SK-N-SH (cell line): ENCODE measurements around the gene SHISA3. TPM values are rescaled to one million over a fixed set of nuclear protein-coding genes. Genes with fewer than 3 reads are reported as not detected.

Source experiments
- CTCF ChIA-PET: fragments of 300-600, 350-600 bp; formaldehyde crosslinking; extraction: SDS; loops from one replicate; lab custom pipeline; 2021; lab: Yijun Ruan, JAX
- POLR2A ChIA-PET: fragments of 350-600 bp; sonication (Branson Sonifier 250); formaldehyde crosslinking; extraction: SDS; loops from one replicate; lab custom pipeline; 2020; ENCODE audit warnings: antibody characterized with exemption, inconsistent platforms; lab: Yijun Ruan, JAX
- DNase-seq: peaks from one replicate; pipeline ENCODE4 v3.0.0; 2012
- H2AFZ ChIP-seq: fragments of 200-600 bp; sonication (generic); 2 replicates; pipeline ENCODE4 v1.8.1; 2016; ENCODE audit warnings: antibody characterized with exemption, mild to moderate bottlenecking, low read depth
- H3F3A ChIP-seq: fragments of 200-600 bp; sonication (generic); replicated peaks from 2 replicates; pipeline ENCODE3; 2016; ENCODE audit warnings: antibody characterized with exemption, mild to moderate bottlenecking; ENCODE audit not compliant: insufficient read depth
- H3K27ac ChIP-seq, 2 experiments: fragments of 200-500 bp in 1 of 2; fragments of 200-600 bp in 1 of 2; sonication (Bioruptor generic) in 1 of 2; sonication (generic), shearing (Covaris generic) in 1 of 2; 2 replicates each; pipeline versions ENCODE4 v1.5.1 to v1.6.1; 2014 to 2016; ENCODE audit warnings: low read depth in 2 of 2, inconsistent platforms in 1 of 2, low read length in 1 of 2, mild to moderate bottlenecking in 1 of 2, mixed read lengths in 1 of 2
- H3K27me3 ChIP-seq: fragments of 200-600 bp; sonication (generic), shearing (Covaris generic); 2 replicates; pipeline ENCODE4 v1.6.1; 2016; ENCODE audit warnings: mixed run types; ENCODE audit not compliant: insufficient read depth
- H3K36me3 ChIP-seq, 2 experiments: fragments of 200-500 bp in 1 of 2; fragments of 200-600 bp in 1 of 2; sonication (Bioruptor generic) in 1 of 2; sonication (generic) in 1 of 2; replicated peaks in 1 of 2; 2 replicates each; pipeline versions ENCODE3 to v1.5.1; 2014 to 2016; ENCODE audit warnings: low read length in 1 of 2, mild to moderate bottlenecking in 1 of 2; ENCODE audit not compliant: insufficient read depth in 2 of 2, control insufficient read depth in 1 of 2
- H3K4me1 ChIP-seq, 2 experiments: fragments of 200-500 bp in 1 of 2; fragments of 200-600 bp in 1 of 2; sonication (Bioruptor generic) in 1 of 2; sonication (generic), shearing (Covaris generic) in 1 of 2; 2 replicates each; pipeline versions ENCODE4 v1.5.1 to v1.6.1; 2014 to 2016; ENCODE audit warnings: low read depth in 1 of 2, low read length in 1 of 2, mixed run types in 1 of 2; ENCODE audit not compliant: insufficient read depth in 2 of 2, control insufficient read depth in 1 of 2
- H3K4me2 ChIP-seq: fragments of 200-600 bp; sonication (generic), shearing (Covaris generic); 2 replicates; pipeline ENCODE4 v1.6.1; 2017; ENCODE audit warnings: mixed run types
- H3K4me3 ChIP-seq, 2 experiments: fragments of 200-500 bp in 1 of 2; fragments of 200-600 bp in 1 of 2; sonication (Bioruptor generic) in 1 of 2; sonication (generic), shearing (Covaris generic) in 1 of 2; 2 replicates each; pipeline versions ENCODE4 v1.5.1 to v1.8.1; 2014 to 2016; ENCODE audit warnings: low read depth in 2 of 2, inconsistent platforms in 1 of 2, low read length in 1 of 2, mild to moderate bottlenecking in 1 of 2, mixed read lengths in 1 of 2, moderate library complexity in 1 of 2
- H3K79me2 ChIP-seq: fragments of 200-600 bp; sonication (generic); 2 replicates; pipeline ENCODE4 v1.8.1; 2017; ENCODE audit warnings: mild to moderate bottlenecking; ENCODE audit not compliant: insufficient read depth
- H3K9ac ChIP-seq: fragments of 200-600 bp; sonication (generic); 2 replicates; pipeline ENCODE4 v1.6.1; 2017; ENCODE audit warnings: mixed run types
- H3K9me2 ChIP-seq: fragments of 200-600 bp; sonication (generic); 2 replicates; pipeline ENCODE4 v1.6.1; 2017; ENCODE audit warnings: mixed run types
- H3K9me3 ChIP-seq: fragments of 200-600 bp; sonication (generic); 2 replicates; pipeline ENCODE4 v1.6.1; 2017; ENCODE audit warnings: mixed run types, mild to moderate bottlenecking, moderate library complexity
- H4K20me1 ChIP-seq: fragments of 200-600 bp; sonication (generic); 2 replicates; pipeline ENCODE4 v1.6.1; 2017; ENCODE audit warnings: mild to moderate bottlenecking, mixed run types; ENCODE audit not compliant: insufficient read depth
- CHD2 ChIP-seq: fragments of 150-350 bp; IDR thresholded peaks from 2 replicates; pipeline ENCODE4 v1.6.1; 2018; ENCODE audit warnings: low read length; ENCODE audit not compliant: partially characterized antibody
- ELF1 ChIP-seq: IDR thresholded peaks from 2 replicates; pipeline ENCODE4 v1.4.0; 2012
- EP300 ChIP-seq, 2 experiments: IDR thresholded peaks; 2 replicates each; pipeline versions ENCODE4 v1.4.0 to v1.6.1; 2012; ENCODE audit warnings: borderline replicate concordance in 1 of 2, low read depth in 1 of 2, low read length in 1 of 2
- EZH2phosphoT487 ChIP-seq: fragments of 200-600 bp; sonication (generic); IDR thresholded peaks from 2 replicates; pipeline ENCODE4 v1.6.1; 2017; ENCODE audit warnings: low read depth, mixed run types, mild to moderate bottlenecking, antibody characterized with exemption, moderate library complexity, borderline replicate concordance
- FOXJ3 ChIP-seq: sonication (generic); formaldehyde crosslinking; IDR thresholded peaks from 2 replicates; pipeline ENCODE4 v1.5.1; 2020; ENCODE audit warnings: mild to moderate bottlenecking, missing genetic modification reagents
- FOXM1 ChIP-seq: IDR thresholded peaks from 2 replicates; pipeline ENCODE4 v1.4.0; 2012; ENCODE audit warnings: low read depth, mild to moderate bottlenecking
- GATA2 ChIP-seq: sonication (generic); formaldehyde crosslinking; IDR thresholded peaks from 2 replicates; pipeline ENCODE4 v1.5.0; 2020; ENCODE audit warnings: mild to moderate bottlenecking, missing genetic modification reagents
- JUND ChIP-seq: IDR thresholded peaks from 2 replicates; pipeline ENCODE4 v1.4.0; 2012
- NFIC ChIP-seq: IDR thresholded peaks from 2 replicates; pipeline ENCODE4 v1.4.0; 2012; ENCODE audit warnings: borderline replicate concordance
- POLR2AphosphoS5 ChIP-seq: IDR thresholded peaks from 2 replicates; pipeline ENCODE4 v1.6.1; 2012; ENCODE audit warnings: low read depth, low read length
- RCOR1 ChIP-seq: fragments of 150-350 bp; IDR thresholded peaks from 2 replicates; pipeline ENCODE4 v1.6.1; 2017; ENCODE audit warnings: antibody characterized with exemption, low read length
- RFX5 ChIP-seq: IDR thresholded peaks from 2 replicates; pipeline ENCODE4 v1.6.1; 2012; ENCODE audit warnings: mild to moderate bottlenecking, improper control_type of control experiment, low read length
- RXRA ChIP-seq: IDR thresholded peaks from 2 replicates; pipeline ENCODE4 v1.4.0; 2012; ENCODE audit warnings: low read depth, mild to moderate bottlenecking, borderline replicate concordance
- SIN3A ChIP-seq: IDR thresholded peaks from 2 replicates; pipeline ENCODE4 v1.6.1; 2012; ENCODE audit warnings: low read depth, mild to moderate bottlenecking, low read length, moderate library complexity, borderline replicate concordance
- TAF1 ChIP-seq: IDR thresholded peaks from 2 replicates; pipeline ENCODE4 v1.6.1; 2012; ENCODE audit warnings: low read depth, mild to moderate bottlenecking, low read length, moderate library complexity, borderline replicate concordance
- TCF12 ChIP-seq: IDR thresholded peaks from 2 replicates; pipeline ENCODE4 v1.4.0; 2012
- WGBS: methylation state at CpG from one replicate; pipeline ENCODE4 v1.1.6; 2017; ENCODE audit warnings: low lambda C conversion rate; 5-methylcytosine and 5-hydroxymethylcytosine counted together
- polyA plus RNA-seq, 3 experiments: library from polyadenylated mRNA; depleted of rRNA; stranded (reverse); fragments of >200 nt; gene quantifications; 2 replicates each; pipeline ENCODE4 v1.2.3, GENCODE V29; 2012
- TF ChIP-seq, protein P1 (sequence below): IDR thresholded peaks from 2 replicates; pipeline ENCODE4 v1.4.0; 2012; ENCODE audit warnings: low read depth, borderline replicate concordance
- TF ChIP-seq, protein P2 (sequence below): IDR thresholded peaks from 2 replicates; pipeline ENCODE4 v1.4.0; 2012; ENCODE audit warnings: low read depth, borderline replicate concordance

The SHISA3 gene
- polyA plus RNA-seq, 1 of the 3 experiments (the other 2 are of a cell fraction), result 1.1 TPM

DNA sequence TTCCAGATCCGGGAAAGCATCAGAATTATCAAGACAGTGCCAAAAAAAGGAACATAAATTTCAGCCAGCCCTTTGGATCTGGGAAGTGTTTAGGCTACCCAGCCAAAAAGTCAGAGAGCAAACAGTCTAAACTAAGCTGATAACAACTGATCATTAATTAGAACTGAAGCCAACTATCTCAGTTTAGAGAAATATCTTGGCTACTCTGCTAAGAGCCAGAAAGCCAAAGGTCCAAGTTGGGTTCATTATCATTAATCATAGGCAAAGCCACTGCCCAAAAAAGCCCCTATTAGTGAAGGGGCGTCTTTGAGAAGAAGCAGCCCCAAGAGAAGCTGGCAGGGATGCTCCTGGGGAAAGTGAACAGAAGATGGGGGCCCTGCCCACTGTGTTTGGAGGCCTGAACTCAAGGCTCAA, 37.0 kb upstream of the SHISA3 start:
- peak overlapping the region in 1 of 2 experiments; percentile 77; a peak in 1 of 4 replicates for H3K27ac ChIP-seq
- no peaks in the 10 kb centered on the region for H4K20me1 ChIP-seq
- no peak for TF ChIP-seq JUND
- TF ChIP-seq EP300 (IDR thresholded peaks at IDR 0.05; ENCODE audit: borderline replicate concordance in 1 of 2, low read depth in 1 of 2, low read length in 1 of 2), result peak in 1 of 2 experiments; percentile 35; a peak in 1 of 4 replicates
- ChIA-PET POLR2A (no interaction called here), CTCF (interaction anchor here (1.5 to 1.7 kb wide), 2 partner anchors 9 to 11 kb away, joined by 3 to 6 read pairs; no protein-coding TSS in a partner anchor)
- H3K79me2 ChIP-seq, result no peaks in the 10 kb centered on the region
- H2AFZ ChIP-seq, result no peak overlapping the region; the same call in 1 of the 2 replicates
- H3K4me3 ChIP-seq, result 0 out of 4 replicates have a peak overlapping the region, but pooled peaks of 1 of the 2 experiments have one; percentile 1
- peaks cover 0 to 6% of the 10 kb centered on the region in 2 experiments; a peak in 2 of 4 replicates for H3K4me1 ChIP-seq
- 13% methylated on average over 2 of the region's 2 CpGs for WGBS
- DNase-seq, result no peak
- H3K4me2 ChIP-seq, result no peak overlapping the region
- H3K36me3 ChIP-seq, result no peaks in the 10 kb centered on the region
- H3F3A ChIP-seq, result no peaks in the 10 kb centered on the region
- no peaks in the 10 kb centered on the region for H3K27me3 ChIP-seq
- no peaks in the 10 kb centered on the region for H3K9me2 ChIP-seq
- no peaks in the 10 kb centered on the region for H3K9me3 ChIP-seq
- H3K9ac ChIP-seq, result no peak overlapping the region

DNA sequence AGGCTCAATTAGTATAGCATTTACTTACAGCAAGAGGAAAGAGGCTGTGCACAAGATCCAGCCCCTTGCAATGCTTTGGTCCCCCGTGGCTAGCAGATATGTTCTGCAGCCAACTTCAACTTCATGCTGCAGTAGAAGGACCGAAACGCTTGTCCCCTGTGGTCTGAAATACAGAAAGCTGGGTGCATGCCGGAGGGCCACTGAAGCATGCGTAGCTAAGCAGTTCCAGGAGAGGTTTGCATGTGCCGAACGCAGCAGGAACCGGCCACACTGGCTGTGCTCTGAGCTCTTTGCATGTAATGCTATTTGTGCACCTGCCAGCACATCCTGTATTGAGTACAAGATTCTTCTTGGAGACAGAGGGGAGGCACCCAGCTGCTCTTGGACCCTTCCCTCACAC, 35.8 kb upstream of the SHISA3 start:
- no peak overlapping the region for H3K4me3 ChIP-seq
- H3K9me2 ChIP-seq, result no peaks in the 10 kb centered on the region
- H4K20me1 ChIP-seq, result no peaks in the 10 kb centered on the region
- H3K4me2 ChIP-seq, result no peak overlapping the region
- H3F3A ChIP-seq, result no peaks in the 10 kb centered on the region
- WGBS, result 69% methylated on average over 5 of the region's 8 CpGs
- no peak overlapping the region for H3K27ac ChIP-seq
- H3K79me2 ChIP-seq, result no peaks in the 10 kb centered on the region
- no peaks in the 10 kb centered on the region; a peak in 2 of 4 replicates for H3K4me1 ChIP-seq
- no peaks in the 10 kb centered on the region for H3K9me3 ChIP-seq
- no peaks in the 10 kb centered on the region for H3K36me3 ChIP-seq
- no peak overlapping the region for H2AFZ ChIP-seq
- POLR2A ChIA-PET, result no interaction called here
- CTCF ChIA-PET, result interaction anchor here (1.0 kb wide), 1 partner anchor 10 kb away, joined by 5 read pairs; no protein-coding TSS in a partner anchor
- TF ChIP-seq CHD2 (no peak), GATA2 (CRISPR knock-in tag) (no peak), RFX5 (no peak), EP300 (IDR thresholded peaks at IDR 0.05; ENCODE audit: borderline replicate concordance in 1 of 2, low read depth in 1 of 2, low read length in 1 of 2) (no peak), JUND (no peak)
- TF ChIP-seq, protein P1, sequence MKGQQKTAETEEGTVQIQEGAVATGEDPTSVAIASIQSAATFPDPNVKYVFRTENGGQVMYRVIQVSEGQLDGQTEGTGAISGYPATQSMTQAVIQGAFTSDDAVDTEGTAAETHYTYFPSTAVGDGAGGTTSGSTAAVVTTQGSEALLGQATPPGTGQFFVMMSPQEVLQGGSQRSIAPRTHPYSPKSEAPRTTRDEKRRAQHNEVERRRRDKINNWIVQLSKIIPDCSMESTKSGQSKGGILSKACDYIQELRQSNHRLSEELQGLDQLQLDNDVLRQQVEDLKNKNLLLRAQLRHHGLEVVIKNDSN, result no peak
- no peak overlapping the region for H3K9ac ChIP-seq
- no peak for DNase-seq
- H3K27me3 ChIP-seq, result no peaks in the 10 kb centered on the region; the same call in 1 of the 2 replicates

DNA sequence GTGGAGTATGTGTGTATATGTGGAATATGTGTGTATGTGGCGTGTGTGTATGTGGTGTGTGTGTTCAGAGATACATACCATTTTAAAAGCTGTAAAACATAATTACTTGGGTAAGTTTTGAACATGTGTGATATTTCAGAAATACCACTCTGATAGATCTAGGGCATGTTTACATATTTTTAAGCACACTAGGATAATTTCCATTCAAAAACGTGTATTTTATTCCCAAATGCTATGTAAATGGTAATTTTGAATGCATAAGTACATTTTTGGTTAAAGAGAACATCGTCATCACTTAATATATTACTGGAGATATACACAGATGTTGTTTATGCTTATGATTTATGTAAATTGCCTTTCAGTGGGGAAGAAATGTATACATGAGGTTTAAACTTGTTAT, 34.7 kb upstream of the SHISA3 start:
- Histone ChIP-seq H3K27ac (no peak overlapping the region), H3K36me3 (no peaks in the 10 kb centered on the region), H3K9ac (no peak overlapping the region), H3K79me2 (no peaks in the 10 kb centered on the region), H3K27me3 (no peaks in the 10 kb centered on the region; the same call in 1 of the 2 replicates), H3K4me2 (no peak overlapping the region), H3F3A (no peaks in the 10 kb centered on the region), H3K9me3 (no peaks in the 10 kb centered on the region), H2AFZ (0 out of 2 replicates have a peak overlapping the region, but pooled peaks have one; percentile 41), H3K9me2 (no peaks in the 10 kb centered on the region), H4K20me1 (no peaks in the 10 kb centered on the region), H3K4me1 (no peaks in the 10 kb centered on the region; a peak in 2 of 4 replicates), H3K4me3 (no peak overlapping the region)
- DNase-seq, result no peak
- ChIA-PET POLR2A (no interaction called here), CTCF (no interaction called here)
- WGBS, result 26% methylated on average over 3 of the region's 3 CpGs
- TF ChIP-seq TCF12 (no peak), RCOR1 (no peak), RFX5 (no peak), EP300 (IDR thresholded peaks at IDR 0.05; ENCODE audit: borderline replicate concordance in 1 of 2, low read depth in 1 of 2, low read length in 1 of 2) (no peak), JUND (no peak), ELF1 (no peak), RXRA (no peak), NFIC (no peak), GATA2 (CRISPR knock-in tag) (no peak), SIN3A (no peak), FOXJ3 (CRISPR knock-in tag) (no peak), POLR2AphosphoS5 (no peak), FOXM1 (no peak), EZH2phosphoT487 (no peak), TAF1 (no peak)
- TF ChIP-seq, protein P2, sequence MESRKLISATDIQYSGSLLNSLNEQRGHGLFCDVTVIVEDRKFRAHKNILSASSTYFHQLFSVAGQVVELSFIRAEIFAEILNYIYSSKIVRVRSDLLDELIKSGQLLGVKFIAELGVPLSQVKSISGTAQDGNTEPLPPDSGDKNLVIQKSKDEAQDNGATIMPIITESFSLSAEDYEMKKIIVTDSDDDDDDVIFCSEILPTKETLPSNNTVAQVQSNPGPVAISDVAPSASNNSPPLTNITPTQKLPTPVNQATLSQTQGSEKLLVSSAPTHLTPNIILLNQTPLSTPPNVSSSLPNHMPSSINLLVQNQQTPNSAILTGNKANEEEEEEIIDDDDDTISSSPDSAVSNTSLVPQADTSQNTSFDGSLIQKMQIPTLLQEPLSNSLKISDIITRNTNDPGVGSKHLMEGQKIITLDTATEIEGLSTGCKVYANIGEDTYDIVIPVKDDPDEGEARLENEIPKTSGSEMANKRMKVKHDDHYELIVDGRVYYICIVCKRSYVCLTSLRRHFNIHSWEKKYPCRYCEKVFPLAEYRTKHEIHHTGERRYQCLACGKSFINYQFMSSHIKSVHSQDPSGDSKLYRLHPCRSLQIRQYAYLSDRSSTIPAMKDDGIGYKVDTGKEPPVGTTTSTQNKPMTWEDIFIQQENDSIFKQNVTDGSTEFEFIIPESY, result no peak
